Chondrocyte (in vitro differentiated cells): ENCODE data around the gene ARHGAP26. TPM values are rescaled to one million over a fixed set of nuclear protein-coding genes. Genes with fewer than 3 reads are reported as not detected.
A peak's percentile ranks its signal among the peaks of the same experiment; 100 is the strongest.

Experiments used
- DNase-seq: peaks from one replicate; pipeline ENCODE4 v3.0.0; 2021; ENCODE audit warnings: mixed read lengths, low spot score
- H3K27ac Mint-ChIP-seq: one replicate; pipeline ENCODE4 v1.8.0; 2021; ENCODE audit warnings: mild to moderate bottlenecking, moderate library complexity, mixed read lengths; ENCODE audit not compliant: unreplicated experiment
- H3K27me3 Mint-ChIP-seq: 2 replicates; pipeline ENCODE4 v1.8.0; 2021; ENCODE audit warnings: low read depth, mixed read lengths
- H3K36me3 Mint-ChIP-seq: 2 replicates; pipeline ENCODE4 v1.8.0; 2021; ENCODE audit warnings: low read depth, mixed read lengths
- H3K4me1 Mint-ChIP-seq: 2 replicates; pipeline ENCODE4 v1.8.0; 2021; ENCODE audit warnings: low read depth, mild to moderate bottlenecking, mixed read lengths
- H3K4me3 Mint-ChIP-seq: one replicate; pipeline ENCODE4 v1.8.0; 2021; ENCODE audit warnings: mild to moderate bottlenecking, moderate library complexity, mixed read lengths; ENCODE audit not compliant: unreplicated experiment
- H3K9me3 Mint-ChIP-seq: 2 replicates; pipeline ENCODE4 v1.8.0; 2021; ENCODE audit warnings: low read depth, mixed read lengths
- total RNA-seq: library from RNA; stranded (reverse); gene quantifications from 3 replicates; pipeline ENCODE4 v1.2.1, GENCODE V29; 2021
- TF ChIP-seq, protein P1 (sequence below): fragments of 200-600 bp; sonication (generic); IDR thresholded peaks from 2 replicates; pipeline ENCODE4 v1.5.0; 2021; ENCODE audit warnings: antibody characterized with exemption, mild to moderate bottlenecking, moderate library complexity

The ARHGAP26 gene
- total RNA-seq, 1 donor from 2014 or later = 16.4 TPM

DNA sequence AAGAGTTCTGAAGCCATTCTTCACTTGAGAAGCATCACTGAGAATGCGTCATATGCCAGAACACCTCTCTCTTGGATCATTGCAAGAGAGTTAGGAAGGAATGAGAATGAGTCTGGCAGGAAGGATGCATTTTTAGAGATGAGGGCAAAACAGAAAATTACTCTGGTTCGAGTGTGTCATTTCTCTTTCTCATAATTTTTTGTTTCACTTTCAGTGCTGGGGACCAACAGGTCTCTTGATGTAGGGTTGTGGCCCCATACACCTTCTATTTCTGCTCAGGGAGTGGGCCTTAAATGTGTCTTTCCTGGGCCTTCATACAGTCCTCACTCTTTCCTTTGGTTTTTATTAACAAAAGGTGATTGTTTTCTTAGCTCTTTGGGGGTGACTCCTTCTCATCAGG, 330.9 kb downstream of the ARHGAP26 start:
- no peaks in the 10 kb centered on the region for H3K27me3 Mint-ChIP-seq
- no peak overlapping the region for H3K4me3 Mint-ChIP-seq
- no peak for DNase-seq
- peaks cover 2% of the 10 kb centered on the region for H3K36me3 Mint-ChIP-seq
- TF ChIP-seq, protein P1, sequence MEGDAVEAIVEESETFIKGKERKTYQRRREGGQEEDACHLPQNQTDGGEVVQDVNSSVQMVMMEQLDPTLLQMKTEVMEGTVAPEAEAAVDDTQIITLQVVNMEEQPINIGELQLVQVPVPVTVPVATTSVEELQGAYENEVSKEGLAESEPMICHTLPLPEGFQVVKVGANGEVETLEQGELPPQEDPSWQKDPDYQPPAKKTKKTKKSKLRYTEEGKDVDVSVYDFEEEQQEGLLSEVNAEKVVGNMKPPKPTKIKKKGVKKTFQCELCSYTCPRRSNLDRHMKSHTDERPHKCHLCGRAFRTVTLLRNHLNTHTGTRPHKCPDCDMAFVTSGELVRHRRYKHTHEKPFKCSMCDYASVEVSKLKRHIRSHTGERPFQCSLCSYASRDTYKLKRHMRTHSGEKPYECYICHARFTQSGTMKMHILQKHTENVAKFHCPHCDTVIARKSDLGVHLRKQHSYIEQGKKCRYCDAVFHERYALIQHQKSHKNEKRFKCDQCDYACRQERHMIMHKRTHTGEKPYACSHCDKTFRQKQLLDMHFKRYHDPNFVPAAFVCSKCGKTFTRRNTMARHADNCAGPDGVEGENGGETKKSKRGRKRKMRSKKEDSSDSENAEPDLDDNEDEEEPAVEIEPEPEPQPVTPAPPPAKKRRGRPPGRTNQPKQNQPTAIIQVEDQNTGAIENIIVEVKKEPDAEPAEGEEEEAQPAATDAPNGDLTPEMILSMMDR = no peak
- peaks cover 5% of the 10 kb centered on the region for H3K4me1 Mint-ChIP-seq
- H3K9me3 Mint-ChIP-seq = no peaks in the 10 kb centered on the region
- no peak overlapping the region for H3K27ac Mint-ChIP-seq

DNA sequence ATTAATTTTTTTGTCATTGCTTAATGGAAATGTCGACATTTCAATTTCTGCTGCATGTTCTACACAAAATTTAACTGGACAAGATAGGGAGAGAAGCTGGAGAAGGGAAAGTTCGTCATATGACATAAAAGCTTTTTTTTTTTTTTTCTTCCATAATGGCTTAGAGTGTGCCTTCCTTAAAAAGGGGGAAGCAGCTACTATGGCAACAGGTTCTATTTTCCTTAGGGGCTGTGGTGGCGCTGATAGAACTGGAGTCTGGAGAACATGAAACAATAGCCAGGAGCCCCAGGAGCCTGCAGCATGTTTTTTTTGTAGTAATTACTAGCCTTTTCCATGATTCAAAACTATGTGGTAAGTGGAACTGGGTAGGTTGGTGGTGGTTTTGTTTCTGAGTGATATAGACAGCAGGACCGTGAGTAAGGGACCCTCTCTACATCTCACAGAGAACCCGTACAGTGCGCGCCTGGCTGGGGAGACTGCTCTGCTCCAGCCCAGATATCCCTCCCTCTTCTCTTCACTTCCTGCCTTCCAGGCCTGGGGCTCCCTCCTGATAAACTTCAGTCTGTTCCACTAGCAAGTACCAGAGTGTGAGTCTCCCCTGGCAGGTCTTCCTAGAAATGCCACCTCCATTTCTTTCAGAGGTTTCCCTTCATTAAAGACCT, 331.7 kb downstream of the ARHGAP26 start:
- H3K4me1 Mint-ChIP-seq = peaks cover 8% of the 10 kb centered on the region
- no peaks in the 10 kb centered on the region for H3K27me3 Mint-ChIP-seq
- no peak for DNase-seq
- peaks cover 2% of the 10 kb centered on the region for H3K36me3 Mint-ChIP-seq
- H3K9me3 Mint-ChIP-seq = no peaks in the 10 kb centered on the region
- H3K4me3 Mint-ChIP-seq = no peak overlapping the region
- no peak overlapping the region for H3K27ac Mint-ChIP-seq
- TF ChIP-seq, protein P1 = no peak

DNA sequence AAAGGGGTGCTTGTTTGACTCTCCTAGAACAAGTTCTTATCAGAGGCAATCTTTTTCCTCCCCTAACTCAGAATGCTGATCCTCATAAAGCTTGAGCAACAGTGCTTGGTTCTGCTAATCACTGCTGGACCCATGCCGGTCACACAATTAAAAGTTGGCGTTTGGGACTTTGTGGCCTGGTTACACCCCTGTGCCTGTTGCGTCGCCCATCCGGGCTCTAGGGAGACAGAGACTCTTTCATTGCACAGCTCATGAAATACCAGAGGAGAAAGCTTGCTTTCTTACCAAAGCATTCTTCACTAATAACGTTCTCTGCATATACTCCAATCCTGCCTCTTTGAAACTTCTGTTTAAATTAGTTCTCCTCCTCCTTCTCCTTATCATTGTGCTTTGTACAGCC, 332.2 kb downstream of the ARHGAP26 start:
- Mint-ChIP-seq H3K36me3 (peaks cover 2% of the 10 kb centered on the region), H3K27me3 (no peaks in the 10 kb centered on the region), H3K4me1 (peaks cover 10% of the 10 kb centered on the region), H3K4me3 (no peak overlapping the region), H3K9me3 (no peaks in the 10 kb centered on the region), H3K27ac (no peak overlapping the region)
- TF ChIP-seq, protein P1 = no peak
- no peak for DNase-seq

DNA sequence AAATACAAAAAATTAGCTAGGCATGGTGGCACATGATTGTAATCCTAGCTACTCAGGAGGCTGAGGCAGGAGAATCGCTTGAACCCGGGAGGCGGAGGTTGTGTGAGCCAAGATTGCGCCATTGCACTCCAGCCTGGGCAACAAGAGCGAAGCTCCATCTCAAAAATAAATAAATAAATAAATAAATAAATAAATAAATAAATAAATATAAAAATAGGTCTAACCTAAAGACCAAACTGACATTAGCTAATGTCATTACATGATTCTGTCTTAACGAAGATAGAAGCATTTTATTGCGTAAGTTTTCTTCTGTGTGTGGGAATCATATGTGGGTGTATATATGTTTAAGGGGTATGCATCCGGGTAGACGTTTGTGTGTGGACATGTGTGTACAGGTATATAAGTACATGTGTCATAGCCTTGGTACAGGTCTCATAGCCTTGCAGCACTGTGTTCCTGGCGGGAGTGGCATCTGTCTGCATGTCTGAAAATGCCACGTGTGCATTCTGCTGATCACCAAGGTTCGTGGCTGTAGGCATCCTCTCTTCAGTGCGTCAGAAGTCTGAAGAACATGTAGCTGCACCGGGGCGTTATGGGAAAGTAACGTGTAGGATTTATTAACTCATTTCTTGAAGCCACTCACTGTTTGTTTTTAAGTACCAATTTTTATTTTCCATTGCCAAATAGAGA, 335.2 kb downstream of the ARHGAP26 start:
- Mint-ChIP-seq H3K9me3 (no peaks in the 10 kb centered on the region), H3K36me3 (peaks cover 2% of the 10 kb centered on the region)

DNA sequence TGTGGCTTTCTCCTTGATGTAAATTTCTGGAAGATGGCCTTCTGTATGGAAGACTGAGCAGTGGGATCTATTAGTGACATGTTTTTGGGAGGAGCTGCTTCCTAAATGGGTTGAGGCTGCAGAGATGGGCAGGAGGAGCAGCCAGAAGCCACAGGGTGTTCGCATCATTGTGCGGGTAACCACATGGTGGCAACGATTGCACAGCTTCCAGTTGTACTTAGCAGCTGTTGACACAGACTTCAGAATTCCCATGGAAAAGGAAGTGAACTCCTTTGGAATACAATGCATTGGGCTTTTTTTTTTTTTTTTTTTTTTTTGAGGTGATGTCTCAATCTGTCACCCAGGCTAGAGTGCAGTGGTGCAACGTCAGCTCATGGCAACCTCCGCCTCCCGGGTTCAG, 336.0 kb downstream of the ARHGAP26 start:
- DNase-seq = no peak
- Mint-ChIP-seq H3K36me3 (peaks cover 2% of the 10 kb centered on the region), H3K4me3 (no peak overlapping the region), H3K9me3 (no peaks in the 10 kb centered on the region), H3K4me1 (peaks cover 48% of the 10 kb centered on the region), H3K27ac (no peak overlapping the region), H3K27me3 (no peaks in the 10 kb centered on the region)
- TF ChIP-seq, protein P1 = peak; percentile 66

More for the DNA sequence above, 335.2 kb downstream of the ARHGAP26 start:
- Mint-ChIP-seq H3K27me3 (no peaks in the 10 kb centered on the region), H3K27ac (no peak overlapping the region), H3K4me3 (no peak overlapping the region), H3K4me1 (peaks cover 40% of the 10 kb centered on the region)
- TF ChIP-seq, protein P1 = no peak
- no peak for DNase-seq
